Urinary bladder (tissue), 4 donors: ENCODE data around the gene MYO3B. TPM values are rescaled to one million over a fixed set of nuclear protein-coding genes. Genes with fewer than 3 reads are reported as not detected.

Source experiments
- DNase-seq: peaks from one replicate; pipeline ENCODE4 v3.0.0-alpha.2; 2015; ENCODE audit errors: extremely low spot score
- H3K27ac ChIP-seq: one replicate; pipeline ENCODE4 v1.5.1; 2013; ENCODE audit warnings: low read depth, mild to moderate bottlenecking, moderate library complexity
- H3K36me3 ChIP-seq: one replicate; pipeline ENCODE4 v1.6.1; 2013; ENCODE audit warnings: mild to moderate bottlenecking, moderate library complexity; ENCODE audit not compliant: insufficient read depth
- H3K4me1 ChIP-seq: one replicate; pipeline ENCODE4 v1.6.1; 2013; ENCODE audit warnings: mild to moderate bottlenecking, moderate library complexity; ENCODE audit not compliant: insufficient read depth
- H3K4me3 ChIP-seq: one replicate; pipeline ENCODE4 v1.5.1; 2013; ENCODE audit warnings: low read depth, low read length
- WGBS: extraction: QIAGEN DNeasy Blood & Tissue Kit; methylation state at CpG from one replicate; pipeline ENCODE4 v1.1.7; 2013; 5-methylcytosine and 5-hydroxymethylcytosine counted together
- polyA plus RNA-seq: library from polyadenylated mRNA; stranded (reverse); fragments of 200-250 nt; gene quantifications from one replicate; pipeline ENCODE4 v1.2.3, GENCODE V29; 2013
- total RNA-seq: library from RNA; depleted of rRNA; stranded (reverse); fragments of >200 nt; gene quantifications from one replicate; pipeline ENCODE4 v1.2.3, GENCODE V29; 2014
- donor health status: healthy with polysubstance abuse.
- donor health status: healthy.

MYO3B gene
- total and polyA plus RNA-seq, 2 donors: 0.44 to 2.8 TPM

DNA sequence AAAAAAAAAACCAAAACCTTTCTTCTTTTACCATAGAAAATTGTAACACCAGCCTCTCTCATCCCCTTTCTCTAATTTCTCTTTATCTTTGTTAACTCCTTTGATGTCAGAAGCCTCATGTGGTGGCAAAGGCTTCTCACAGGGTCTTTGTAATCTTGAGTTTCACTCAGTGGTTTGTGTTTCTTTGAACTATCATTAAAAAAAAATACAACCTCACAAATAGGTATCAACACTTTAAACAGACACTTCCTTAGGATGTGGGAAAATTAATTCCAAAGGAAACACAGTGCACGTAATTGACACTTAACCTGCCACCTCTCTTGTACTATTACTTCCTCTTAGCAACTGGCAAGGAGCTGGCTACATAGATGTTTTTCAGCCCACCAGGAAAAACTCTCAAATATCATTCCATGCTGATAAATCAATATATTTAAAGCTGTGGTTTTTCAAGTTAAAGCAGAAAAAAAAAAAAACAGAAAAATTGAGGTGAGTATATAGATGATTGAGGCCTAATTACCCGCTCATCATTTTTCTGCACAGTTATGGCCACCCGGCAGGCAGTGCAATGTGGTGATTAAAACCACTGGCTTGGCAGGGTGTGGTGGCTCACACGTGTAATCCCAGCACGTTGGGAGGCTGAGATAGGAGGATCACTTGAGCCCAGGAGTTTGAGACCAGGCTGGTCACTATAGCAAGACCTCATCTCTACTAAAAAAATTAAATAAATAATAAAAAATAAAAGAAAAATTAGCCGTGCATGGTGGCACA, 193.5 kb downstream of the MYO3B start:
- H3K4me3 ChIP-seq: no peak overlapping the region
- 81% methylated on average over 6 of the region's 6 CpGs for WGBS

GRCh38 chr2:170375192-170375591, 197.2 kb downstream of the MYO3B start:
- Histone ChIP-seq H3K36me3 (no peaks in the 10 kb centered on the region), H3K27ac (no peak overlapping the region), H3K4me1 (no peaks in the 10 kb centered on the region), H3K4me3 (no peak overlapping the region)
- WGBS: 58% methylated on average over 5 of the region's 5 CpGs
- no peak for DNase-seq

More for the DNA sequence above, 193.5 kb downstream of the MYO3B start:
- Histone ChIP-seq H3K36me3 (no peaks in the 10 kb centered on the region), H3K4me1 (no peaks in the 10 kb centered on the region), H3K27ac (no peak overlapping the region)
- DNase-seq: no peak

- 27% methylated on average over 8 of the region's 8 CpGs for WGBS
- Histone ChIP-seq H3K36me3 (no peaks in the 10 kb centered on the region), H3K4me1 (no peaks in the 10 kb centered on the region), H3K4me3 (no peak overlapping the region), H3K27ac (no peak overlapping the region)
- DNase-seq: no peak
Observed at GRCh38 chr2:170377500-170378207, 199.7 kb downstream of the MYO3B start.

- Histone ChIP-seq H3K4me3 (no peak overlapping the region), H3K36me3 (no peaks in the 10 kb centered on the region), H3K4me1 (no peaks in the 10 kb centered on the region), H3K27ac (no peak overlapping the region)
- no peak for DNase-seq
- 64% methylated on average over 4 of the region's 4 CpGs for WGBS
Observed at GRCh38 chr2:170380267-170380666, 202.3 kb downstream of the MYO3B start.

DNA sequence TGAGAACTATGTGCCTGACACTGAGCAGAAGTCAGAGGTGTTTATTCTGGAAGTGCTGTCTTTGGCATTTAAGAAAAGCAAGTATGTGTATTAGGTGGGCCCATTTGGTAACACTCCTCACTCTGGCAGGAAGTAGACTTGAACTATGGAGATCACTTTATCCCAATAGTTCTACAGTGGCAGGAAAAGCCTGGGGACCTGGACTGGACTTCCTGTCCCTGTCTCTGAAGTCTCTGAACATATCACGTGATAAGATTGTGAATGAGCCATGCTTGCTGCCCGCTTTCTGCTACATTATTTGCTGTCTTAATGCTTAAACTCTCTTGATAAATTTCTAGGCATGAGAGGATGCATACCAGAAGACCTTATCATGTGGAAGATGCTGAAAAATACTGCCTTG, 203.7 kb downstream of the MYO3B start:
- H3K27ac ChIP-seq: no peak overlapping the region
- no peaks in the 10 kb centered on the region for H3K36me3 ChIP-seq
- 86% methylated on average over 2 of the region's 2 CpGs for WGBS
- no peak overlapping the region for H3K4me3 ChIP-seq
- no peak for DNase-seq
- no peaks in the 10 kb centered on the region for H3K4me1 ChIP-seq

GRCh38 chr2:170386554-170386953, 208.6 kb downstream of the MYO3B start:
- H3K36me3 ChIP-seq: no peaks in the 10 kb centered on the region
- no peak overlapping the region for H3K27ac ChIP-seq
- 41% methylated on average over 3 of the region's 3 CpGs for WGBS
- no peaks in the 10 kb centered on the region for H3K4me1 ChIP-seq
- no peak for DNase-seq
- H3K4me3 ChIP-seq: no peak overlapping the region

DNA sequence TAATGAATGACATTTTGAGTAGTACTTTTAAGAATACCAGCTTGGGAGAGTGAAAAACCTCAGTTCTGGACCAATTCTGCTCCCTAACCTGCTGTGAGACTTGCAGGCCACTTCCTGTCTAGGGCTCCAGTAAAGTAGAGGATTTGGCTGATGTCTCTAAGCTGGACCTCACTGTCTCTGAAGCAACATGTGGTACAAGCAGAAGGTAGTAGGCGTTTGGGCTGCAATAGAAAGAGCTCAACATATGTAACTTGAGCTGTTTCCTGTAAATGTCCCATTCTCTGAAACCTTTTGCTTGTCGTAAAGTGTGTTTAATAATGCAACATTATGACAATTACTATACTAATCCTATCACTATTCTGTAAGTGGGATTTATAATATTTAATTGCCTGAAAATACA, 213.1 kb downstream of the MYO3B start:
- WGBS: 58% methylated on average over 2 of the region's 2 CpGs
- no peaks in the 10 kb centered on the region for H3K36me3 ChIP-seq
- no peak overlapping the region for H3K4me3 ChIP-seq
- no peaks in the 10 kb centered on the region for H3K4me1 ChIP-seq
- H3K27ac ChIP-seq: no peak overlapping the region
- no peak for DNase-seq

GRCh38 chr2:170391697-170392096, 213.8 kb downstream of the MYO3B start:
- H3K4me1 ChIP-seq: no peaks in the 10 kb centered on the region
- H3K4me3 ChIP-seq: no peak overlapping the region
- no peak overlapping the region for H3K27ac ChIP-seq
- 84% methylated on average over 5 of the region's 5 CpGs for WGBS
- H3K36me3 ChIP-seq: no peaks in the 10 kb centered on the region
- no peak for DNase-seq

GRCh38 chr2:170393861-170394498, 216.0 kb downstream of the MYO3B start:
- DNase-seq: no peak
- no peaks in the 10 kb centered on the region for H3K36me3 ChIP-seq
- no peaks in the 10 kb centered on the region for H3K4me1 ChIP-seq
- no peak overlapping the region for H3K4me3 ChIP-seq
- WGBS: 41% methylated on average over 2 of the region's 2 CpGs
- H3K27ac ChIP-seq: no peak overlapping the region

DNA sequence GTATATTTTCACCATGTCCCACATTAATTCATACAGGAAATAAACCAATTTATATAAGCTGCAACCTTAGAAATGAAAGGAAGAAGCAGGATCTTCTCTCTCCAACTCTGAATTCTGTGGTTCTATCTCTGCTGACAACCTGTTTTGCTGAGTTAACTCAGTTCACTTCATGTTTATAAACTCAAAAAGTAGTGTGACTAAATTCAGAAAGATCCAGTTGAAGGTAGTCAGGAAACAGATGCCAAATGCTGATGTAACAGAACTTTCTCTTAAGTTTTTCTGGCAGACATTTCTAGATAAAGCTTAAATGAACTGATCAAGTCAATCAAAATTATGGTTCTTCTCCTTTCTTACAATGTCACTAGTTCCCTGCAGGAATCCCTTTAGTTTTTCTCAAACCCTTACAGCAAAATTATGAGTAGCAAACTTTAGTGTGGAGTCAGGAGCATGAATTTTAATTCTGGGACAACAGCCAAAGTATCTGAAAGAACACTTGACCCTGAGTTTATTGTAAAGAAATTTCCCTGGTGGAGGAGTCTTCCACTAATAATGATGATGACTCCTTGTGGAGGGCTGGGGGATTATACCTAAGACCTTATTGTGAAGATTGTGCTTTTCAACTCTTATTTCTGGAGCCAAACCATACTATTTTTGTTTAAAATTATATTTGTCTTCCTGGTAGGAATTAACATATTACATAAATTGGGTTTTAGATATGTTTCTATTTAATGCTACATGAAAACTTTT, 216.9 kb downstream of the MYO3B start:
- no peaks in the 10 kb centered on the region for H3K4me1 ChIP-seq
- no peak for DNase-seq
- H3K36me3 ChIP-seq: no peaks in the 10 kb centered on the region
- no peak overlapping the region for H3K27ac ChIP-seq
- no peak overlapping the region for H3K4me3 ChIP-seq

GRCh38 chr2:170396799-170397459, 219.0 kb downstream of the MYO3B start:
- Histone ChIP-seq H3K27ac (no peak overlapping the region), H3K36me3 (no peaks in the 10 kb centered on the region), H3K4me3 (no peak overlapping the region), H3K4me1 (no peaks in the 10 kb centered on the region)
- DNase-seq: no peak
- WGBS: 29% methylated on average over 5 of the region's 5 CpGs

DNA sequence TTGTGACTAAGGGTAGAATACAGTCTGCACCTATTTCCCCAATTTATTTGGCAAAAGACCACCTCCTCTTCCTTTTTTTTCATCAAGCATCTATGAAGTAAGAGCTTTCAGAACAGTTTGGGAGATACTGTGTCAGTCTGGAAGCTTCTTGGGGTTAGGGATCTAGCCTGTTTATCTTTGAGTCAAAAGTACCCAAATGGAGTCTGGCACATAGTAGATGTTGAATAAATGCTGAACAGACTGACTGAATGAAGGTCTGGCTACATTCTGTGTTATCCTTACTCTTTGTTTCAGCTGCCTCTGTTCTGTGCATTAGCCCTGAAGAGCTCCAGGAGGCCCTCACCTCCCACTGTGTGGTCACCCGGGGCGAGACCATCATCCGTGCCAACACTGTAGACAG, 223.2 kb downstream of the MYO3B start:
- H3K4me1 ChIP-seq: no peaks in the 10 kb centered on the region
- H3K4me3 ChIP-seq: no peak overlapping the region
- H3K36me3 ChIP-seq: no peaks in the 10 kb centered on the region
- H3K27ac ChIP-seq: no peak overlapping the region
- 97% methylated on average over 3 of the region's 3 CpGs for WGBS
- no peak for DNase-seq

DNA sequence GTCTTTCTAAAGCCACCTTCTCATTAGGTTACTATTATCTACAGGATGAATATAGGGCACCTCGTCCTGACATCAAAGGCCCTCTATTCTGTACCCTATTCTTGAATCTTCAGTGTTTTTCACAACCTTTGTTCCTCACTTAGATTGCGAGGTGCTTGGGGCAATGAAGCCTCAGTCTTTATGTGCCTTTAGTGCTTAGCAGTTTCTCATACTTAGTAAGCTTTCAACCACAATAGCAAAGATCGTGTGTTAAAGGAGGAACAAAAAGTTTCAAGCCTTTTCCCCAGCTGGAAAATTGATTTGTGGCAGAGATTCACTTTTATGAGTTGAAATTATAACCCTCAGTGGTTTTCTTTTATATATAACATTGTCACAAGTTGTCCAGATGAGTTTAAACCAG, 226.9 kb downstream of the MYO3B start:
- Histone ChIP-seq H3K27ac (no peak overlapping the region), H3K4me1 (no peaks in the 10 kb centered on the region), H3K4me3 (no peak overlapping the region), H3K36me3 (no peaks in the 10 kb centered on the region)
- WGBS: 91% methylated on average over 3 of the region's 3 CpGs
- no peak for DNase-seq
